T-helper 1 cell treated with Interleukin-12 subunit alpha and Interleukin-12 subunit beta and Interleukin-4 antibody, amounts not matched to agents 30 ng/mL and 1 ng/mL, for 36 hours (primary cell): ENCODE measurements around the gene NEURL1. TPM values are rescaled to one million over a fixed set of nuclear protein-coding genes. Genes with fewer than 3 reads are reported as not detected.

Source experiments
- intact Hi-C: fragments of 100-400 bp; cut with micrococcal nuclease; formaldehyde crosslinking; loops from one replicate; pipeline ENCODE4 v1.15.1; 2024
- total RNA-seq: library from RNA; stranded (reverse); gene quantifications from 2 replicates; pipeline ENCODE4 v1.2.3, GENCODE V29; 2022

NEURL1 gene
- total RNA-seq, 1 donor from 2014 or later: 2.2 TPM

GRCh38 chr10:103641326-103641725 is 147.8 kb downstream of the NEURL1 start:
- intact Hi-C loops: no loop called here

Other genes with a start within 250 kb of the NEURL1 start
- not detected in 2 replicates for gene RPEL1, start 247.8 kb upstream of the NEURL1 start, total RNA-seq
- 0.54 and 0.64 TPM in 2 replicates for gene INA, start 216.6 kb upstream of the NEURL1 start, total RNA-seq
- gene PCGF6, start 142.6 kb upstream of the NEURL1 start, total RNA-seq: 12.7 and 13.3 TPM in 2 replicates
- 8.5 and 9.9 TPM in 2 replicates for gene TAF5, start 125.7 kb upstream of the NEURL1 start, total RNA-seq
- 331 and 334 TPM in 2 replicates for gene ATP5MK, start 97.2 kb upstream of the NEURL1 start, total RNA-seq
- gene PDCD11, start 97.1 kb upstream of the NEURL1 start, total RNA-seq: 61.4 and 61.8 TPM in 2 replicates
- 67.2 and 67.3 TPM in 2 replicates for gene CALHM2, start 41.3 kb upstream of the NEURL1 start, total RNA-seq
- 0.17 and 0.25 TPM in 2 replicates for gene CALHM1, start 34.8 kb upstream of the NEURL1 start, total RNA-seq
- 0.20 TPM in 1 of 2 replicates, not detected in the other for gene CALHM3, start 14.5 kb upstream of the NEURL1 start, total RNA-seq